HL-60/S4 treated with phorbol 12-myristate 13-acetate at 8.2 ng/mL for 4 days and 3 days (cell line): ENCODE data around the gene YJU2.

Experiments
- in situ Hi-C: fragments of 300-500 bp; cut with MboI; formaldehyde crosslinking; loops from 2 replicates; pipeline ENCODE4 v1.15.0; 2022; ENCODE audit warnings: low sequenced_read_pairs

YJU2 gene

DNA sequence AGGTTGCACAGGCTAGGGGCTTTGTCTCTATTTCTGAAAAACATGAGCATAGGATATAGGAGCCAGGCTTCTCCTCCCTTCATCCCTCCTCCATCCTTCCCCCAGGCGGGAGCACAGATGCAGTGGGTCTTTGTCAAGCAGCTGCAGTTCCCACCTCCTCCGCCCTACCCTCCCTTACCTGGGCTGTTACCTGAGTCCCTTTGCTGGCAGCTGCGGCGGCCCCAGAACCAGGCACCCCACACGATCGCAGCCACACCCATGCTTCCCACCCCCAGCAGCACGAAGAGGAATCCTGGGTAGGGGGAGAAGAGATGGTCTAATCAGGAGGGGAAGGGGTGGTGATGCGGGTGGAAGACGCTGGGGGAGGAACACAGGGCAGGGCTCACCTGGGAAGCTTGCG is 47.5 kb downstream of the YJU2 start:
- in situ Hi-C loops, result no loop called here

- in situ Hi-C loops, result no loop called here
Observed at GRCh38 chr19:4295972-4296771, 49.3 kb downstream of the YJU2 start.

DNA sequence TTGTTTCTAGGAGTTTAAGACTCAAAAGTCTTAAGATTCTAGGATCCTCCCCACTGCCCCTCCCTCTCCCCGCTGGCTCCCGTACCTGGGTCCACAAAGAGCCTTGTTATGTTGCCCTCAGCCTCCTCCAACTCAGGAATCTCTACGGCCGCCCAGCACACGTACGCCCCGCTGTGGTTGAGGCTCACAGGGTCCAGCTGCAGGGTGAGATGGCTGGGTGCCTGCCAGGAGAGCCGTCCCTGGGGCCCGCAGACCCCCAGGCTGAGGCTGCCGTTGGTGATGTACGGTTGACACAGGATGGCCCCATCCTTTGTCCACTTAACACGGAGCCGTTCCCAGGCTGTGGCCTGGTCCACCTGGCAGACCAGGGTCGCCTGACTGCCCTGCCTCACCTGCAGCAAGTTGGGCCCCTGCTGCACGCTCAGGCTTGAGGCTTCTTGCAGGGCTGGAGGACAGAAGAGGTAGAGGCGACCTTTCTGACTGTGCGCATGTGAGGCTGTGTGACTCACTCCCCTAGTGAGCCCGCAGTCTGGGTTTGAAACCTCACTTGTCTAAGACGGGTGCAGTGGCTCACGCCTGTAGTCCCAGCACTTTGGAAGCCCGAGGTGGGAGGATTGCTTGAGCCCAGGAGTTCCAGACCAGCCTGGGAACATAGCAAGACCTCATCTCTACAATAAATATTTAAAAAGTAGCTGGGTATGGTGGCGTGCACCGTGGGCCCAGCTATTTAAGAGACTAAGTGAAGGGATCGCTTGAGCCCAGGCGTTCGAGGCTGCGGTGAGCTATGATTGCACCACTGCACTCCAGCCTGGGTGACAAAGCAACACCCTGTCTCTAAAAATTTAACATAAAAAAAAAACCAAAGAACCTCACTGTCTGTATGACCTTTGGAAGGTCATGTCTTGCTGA is 51.3 kb downstream of the YJU2 start:
- in situ Hi-C loops, result no loop called here

- in situ Hi-C loops, result no loop called here
Observed at GRCh38 chr19:4298810-4299550, 52.1 kb downstream of the YJU2 start.

GRCh38 chr19:4300589-4300988 is 53.7 kb downstream of the YJU2 start:
- in situ Hi-C loops, result no loop called here

- in situ Hi-C loops, result no loop called here
Observed at GRCh38 chr19:4301590-4302242, 54.8 kb downstream of the YJU2 start.

DNA sequence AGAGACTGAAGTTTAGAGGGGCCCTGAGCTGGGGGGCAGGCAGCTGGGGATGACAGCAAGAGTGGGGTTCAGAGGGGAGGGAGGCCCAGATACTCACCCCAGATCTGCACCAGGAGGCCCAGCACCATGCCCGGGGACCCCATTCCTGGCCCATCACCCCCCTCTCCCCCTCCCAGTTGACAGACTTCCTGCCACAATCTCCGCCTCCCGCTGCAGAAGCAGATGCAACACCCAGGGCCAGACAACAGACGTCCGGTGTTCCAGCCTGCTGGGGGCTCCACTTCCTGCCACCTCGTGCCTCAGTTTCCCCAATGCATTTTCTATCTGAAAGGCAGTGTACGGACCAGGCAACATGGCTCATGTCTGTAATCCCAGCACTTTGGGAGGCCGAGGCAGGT is 55.4 kb downstream of the YJU2 start, which contains the start of gene TMIGD2:
TSS of gene TMIGD2 (minus strand) at position 147 of the 398 bp plus-strand sequence. CDS start at position 143, 4 bp downstream.
- in situ Hi-C loops, result no loop called here

- in situ Hi-C loops, result no loop called here
Observed at GRCh38 chr19:4303819-4304537, 57.1 kb downstream of the YJU2 start.

DNA sequence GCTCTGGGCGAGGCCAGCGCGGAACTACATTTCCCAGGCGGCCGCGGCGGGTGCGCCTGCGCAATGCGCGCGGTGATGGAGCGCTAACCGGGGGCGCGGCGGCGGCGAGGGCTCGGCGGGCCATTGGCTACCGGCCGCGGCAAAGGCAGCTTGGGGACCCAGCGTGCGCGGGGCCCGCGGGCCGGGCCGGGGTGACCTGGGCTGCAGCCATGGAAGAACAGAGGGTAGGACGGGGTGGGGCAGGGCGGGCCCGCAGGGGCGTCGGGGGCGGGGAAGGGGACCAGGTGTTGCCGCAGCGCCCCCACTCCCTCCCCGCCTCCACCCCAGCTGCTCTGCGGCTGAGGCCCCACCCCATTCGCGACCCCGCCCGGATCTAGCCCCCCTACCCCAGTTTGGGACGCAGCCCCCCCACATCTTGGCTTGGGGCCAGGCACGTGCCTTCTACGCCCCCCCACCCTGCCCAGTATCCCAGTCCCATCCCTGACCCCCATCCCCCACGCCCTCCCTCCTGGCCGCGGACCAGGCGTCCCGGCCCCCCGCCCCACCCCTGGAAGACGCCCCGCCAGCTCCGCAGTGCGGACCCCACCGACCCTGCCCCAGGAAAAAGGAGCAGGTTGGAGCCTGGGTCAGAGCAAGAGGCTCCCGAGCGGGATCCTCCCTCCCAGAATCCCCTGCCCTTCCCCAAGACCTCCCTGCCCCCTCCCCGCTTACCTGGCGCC is 57.8 kb downstream of the YJU2 start, which contains the start of gene FSD1:
TSS of gene FSD1 (plus strand) at position 61 of the 719 bp plus-strand sequence. CDS start at position 210, 149 bp downstream.
- in situ Hi-C loops, result no loop called here

GRCh38 chr19:4305257-4305612 is 58.4 kb downstream of the YJU2 start:
- in situ Hi-C loops, result no loop called here

DNA sequence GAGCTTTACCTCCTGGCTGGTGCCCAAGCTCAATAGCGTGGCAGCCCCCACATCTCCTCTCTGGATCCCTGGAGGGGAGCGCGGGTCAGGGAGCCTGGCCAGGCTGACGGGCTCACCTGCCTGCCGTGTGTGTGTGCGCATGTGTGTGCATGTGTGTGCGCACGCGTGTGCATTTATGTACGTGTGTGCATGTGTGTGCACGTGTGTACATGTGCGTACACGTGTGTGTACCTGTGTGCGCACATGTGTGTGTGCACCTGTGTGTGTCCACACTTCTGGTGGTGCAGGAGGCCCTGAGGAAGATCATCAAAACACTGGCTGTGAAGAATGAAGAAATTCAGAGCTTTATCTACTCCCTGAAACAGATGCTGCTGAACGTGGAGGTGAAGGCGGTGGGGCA is 58.8 kb downstream of the YJU2 start:
- in situ Hi-C loops, result no loop called here

DNA sequence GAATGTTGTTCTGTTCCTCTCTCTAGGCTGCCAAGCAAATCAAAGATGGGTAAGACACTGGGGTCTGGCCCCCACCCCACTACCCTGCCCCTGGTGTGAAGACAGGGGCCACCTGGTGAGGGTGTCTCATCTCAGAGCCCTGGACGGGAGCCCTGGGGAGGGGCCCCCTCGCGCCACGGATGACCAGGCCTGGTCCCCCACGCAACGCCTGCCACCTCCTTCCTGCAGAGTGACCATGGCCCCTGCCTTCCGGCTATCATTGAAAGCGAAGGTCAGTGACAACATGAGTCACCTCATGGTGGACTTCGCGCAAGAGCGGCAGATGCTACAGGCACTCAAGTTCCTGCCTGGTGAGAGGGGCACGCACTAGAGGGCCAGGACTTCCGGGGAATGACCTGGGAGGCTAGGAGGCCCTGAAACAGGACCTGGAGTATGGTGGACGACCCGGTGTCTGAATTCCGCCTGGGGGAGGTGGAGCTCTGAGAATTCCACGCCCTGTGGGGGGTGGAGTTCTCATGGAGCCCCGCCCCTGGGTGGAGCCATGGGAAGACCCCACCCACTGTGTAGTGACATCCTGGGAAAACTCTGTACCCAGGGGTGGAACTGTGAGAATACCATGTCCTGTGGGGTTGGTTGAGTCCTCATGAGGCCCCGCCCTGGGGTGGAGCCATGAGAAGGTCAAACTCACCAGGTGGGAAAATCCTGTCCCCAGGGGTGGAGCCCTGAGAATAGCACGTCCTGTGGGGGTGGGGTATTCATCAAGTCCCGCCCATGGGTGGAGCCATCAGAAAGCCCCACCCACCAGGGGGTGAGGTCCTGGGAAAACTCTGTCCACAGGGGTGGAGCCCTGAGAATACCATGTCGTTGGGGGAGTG is 63.6 kb downstream of the YJU2 start:
- in situ Hi-C loops, result no loop called here

GRCh38 chr19:4313847-4314490 is 67.1 kb downstream of the YJU2 start:
- in situ Hi-C loops, result no loop called here

GRCh38 chr19:4316956-4317355 is 70.1 kb downstream of the YJU2 start:
- in situ Hi-C loops, result no loop called here

DNA sequence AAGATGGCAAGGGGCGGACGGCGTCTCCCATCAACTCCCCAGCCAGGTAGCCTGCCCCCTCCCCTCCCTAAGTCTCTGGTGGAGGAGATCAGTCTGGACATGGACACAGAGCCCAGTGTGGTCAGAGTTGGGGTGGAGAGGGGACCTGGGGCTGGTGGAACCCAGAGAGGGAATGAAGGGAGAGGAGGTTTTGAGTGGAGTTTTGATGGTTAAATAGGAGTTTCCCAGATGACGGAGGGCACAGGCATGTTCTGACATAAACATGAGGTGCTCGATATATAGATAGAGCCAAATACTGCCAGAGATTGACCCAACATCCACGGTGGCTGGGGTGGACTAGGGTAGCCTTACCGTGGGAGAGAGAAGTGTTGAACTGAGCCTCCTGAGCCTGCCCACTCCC is 71.6 kb downstream of the YJU2 start:
- in situ Hi-C loops, result no loop called here
